IMR-90 (cell line): Measurements from ENCODE around the gene SCN10A.

Source experiments
- CEBPB ChIP-seq: IDR thresholded peaks from 2 replicates; pipeline ENCODE4 v1.6.1; 2012; ENCODE audit warnings: low read depth, low read length, improper control_type of control experiment
- CHD1 ChIP-seq: IDR thresholded peaks from 2 replicates; pipeline ENCODE4 v1.6.1; 2012; ENCODE audit warnings: low read depth, low read length, improper control_type of control experiment
- CTCF ChIP-seq: conservative IDR thresholded peaks from 2 replicates; pipeline ENCODE4 v1.5.1; 2012; ENCODE audit warnings: mild to moderate bottlenecking, low read depth, low read length, improper control_type of control experiment
- MAZ ChIP-seq: IDR thresholded peaks from 2 replicates; pipeline ENCODE4 v1.6.1; 2012; ENCODE audit warnings: low read depth, mild to moderate bottlenecking, low read length, improper control_type of control experiment, moderate library complexity, borderline replicate concordance
- MXI1 ChIP-seq: IDR thresholded peaks from 2 replicates; pipeline ENCODE4 v1.6.1; 2012; ENCODE audit warnings: low read depth, mild to moderate bottlenecking, low read length, moderate library complexity, borderline replicate concordance
- NFE2L2 ChIP-seq: fragments of 150-350 bp; IDR thresholded peaks from 2 replicates; pipeline ENCODE4 v1.6.1; 2016; ENCODE audit warnings: low read depth, mild to moderate bottlenecking, low read length
- POLR2A ChIP-seq: IDR thresholded peaks from 2 replicates; pipeline ENCODE4 v1.6.1; 2012; ENCODE audit warnings: mild to moderate bottlenecking, low read depth, low read length
- RAD21 ChIP-seq: IDR thresholded peaks from 2 replicates; pipeline ENCODE4 v1.6.1; 2012; ENCODE audit warnings: low read length, improper control_type of control experiment
- RCOR1 ChIP-seq: IDR thresholded peaks from 2 replicates; pipeline ENCODE4 v1.6.1; 2012; ENCODE audit warnings: mild to moderate bottlenecking, low read length, improper control_type of control experiment; ENCODE audit not compliant: insufficient replicate concordance
- RFX5 ChIP-seq: IDR thresholded peaks from 2 replicates; pipeline ENCODE4 v1.8.0; 2012; ENCODE audit warnings: low read depth, mild to moderate bottlenecking, low read length, moderate library complexity
- SMC3 ChIP-seq: fragments of 150-350 bp; IDR thresholded peaks from 2 replicates; pipeline ENCODE4 v1.6.1; 2016; ENCODE audit warnings: low read depth, mild to moderate bottlenecking, antibody characterized with exemption, low read length, moderate library complexity

- TF ChIP-seq CTCF = no peak
- no peak for TF ChIP-seq POLR2A
- TF ChIP-seq MXI1 = no peak
- TF ChIP-seq RAD21 = no peak
- no peak for TF ChIP-seq RFX5
- TF ChIP-seq CEBPB = no peak
- TF ChIP-seq MAZ = no peak
- TF ChIP-seq SMC3 = no peak
- TF ChIP-seq CHD1 = no peak
- no peak for TF ChIP-seq NFE2L2
- TF ChIP-seq RCOR1 = no peak
Measured at GRCh38 chr3:38746641-38747040, 69.4 kb downstream of the SCN10A start.
